Panc1 (cell line): ENCODE measurements around the gene SPATA6L. TPM values are rescaled to one million over a fixed set of nuclear protein-coding genes. Genes with fewer than 3 reads are reported as not detected.
"Not testable (repeated sequence)": the region's sequence is repeated elsewhere in the genome, so short reads cannot be mapped to it uniquely, and the experiment has no call there.

ENCODE experiments used
- ATAC-seq: fragments of 200-7000 bp; cut with Tn5 transposase; 2 replicates; pipeline ENCODE4 v1.9.1; 2020; ENCODE audit warnings: mild to moderate bottlenecking, moderate library complexity
- BruUV-seq: library from RNA; stranded (reverse); fragments of 400-500 nt; replicated peaks from 2 replicates; lab custom pipeline; 2021; lab: Mats Ljungman, UMichigan
- CTCF ChIA-PET: fragments of 300-600 bp; sonication (Branson Sonifier 250); formaldehyde crosslinking; loops from one replicate; lab custom pipeline; 2022; ENCODE audit warnings: antibody characterized with exemption; lab: Charles Lee
- POLR2A ChIA-PET: fragments of 300-600 bp; sonication (Branson Sonifier 250); formaldehyde crosslinking; loops from one replicate; lab custom pipeline; 2022; ENCODE audit warnings: antibody characterized with exemption; lab: Charles Lee
- DNase-seq: peaks from one replicate; pipeline ENCODE4 v3.0.0-alpha.2; 2010; ENCODE audit warnings: low read depth, low spot score
- H3K27ac ChIP-seq: 2 replicates; pipeline ENCODE4 v1.5.1; 2011; ENCODE audit warnings: mild to moderate bottlenecking, low read length, inconsistent platforms
- H3K27me3 ChIP-seq: fragments of 200-500 bp; sonication (Bioruptor generic); 2 replicates; pipeline ENCODE4 v1.6.0; 2014; ENCODE audit warnings: low read length, inconsistent platforms; ENCODE audit not compliant: control insufficient read depth, insufficient read depth
- H3K36me3 ChIP-seq: fragments of 200-500 bp; sonication (Bioruptor generic); 2 replicates; pipeline ENCODE4 v1.5.1; 2014; ENCODE audit warnings: inconsistent platforms, mild to moderate bottlenecking, low read length, moderate library complexity; ENCODE audit not compliant: control insufficient read depth, insufficient read depth
- H3K4me1 ChIP-seq: 2 replicates; pipeline ENCODE4 v1.5.1; 2011; ENCODE audit warnings: inconsistent platforms, mild to moderate bottlenecking, low read length, moderate library complexity; ENCODE audit not compliant: control insufficient read depth, insufficient read depth
- H3K4me3 ChIP-seq, 2 experiments: 2 replicates each; pipeline ENCODE4 v1.5.1; 2011 to 2012; ENCODE audit warnings: low read depth in 2 of 2, low read length in 2 of 2, mild to moderate bottlenecking in 2 of 2, inconsistent platforms in 1 of 2, moderate library complexity in 1 of 2
- H3K9me3 ChIP-seq: fragments of 200-500 bp; sonication (Bioruptor generic); 2 replicates; pipeline ENCODE4 v1.5.1; 2014; ENCODE audit warnings: low read depth, mild to moderate bottlenecking, inconsistent platforms, low read length, moderate library complexity; ENCODE audit not compliant: control insufficient read depth, insufficient read depth
- POLR2AphosphoS5 ChIP-seq: IDR thresholded peaks from 2 replicates; pipeline ENCODE4 v1.6.1; 2012; ENCODE audit warnings: mild to moderate bottlenecking, low read depth, low read length, moderate library complexity
- SIN3A ChIP-seq: IDR thresholded peaks from 2 replicates; pipeline ENCODE4 v1.6.1; 2012; ENCODE audit warnings: low read depth, mild to moderate bottlenecking, low read length, moderate library complexity, borderline replicate concordance; ENCODE audit not compliant: insufficient read depth
- TCF7L2 ChIP-seq: IDR thresholded peaks from 2 replicates; pipeline ENCODE4 v1.6.1; 2011; ENCODE audit warnings: mild to moderate bottlenecking, low read depth, low read length, inconsistent platforms
- in situ Hi-C: cut with HindIII; loops from 2 replicates; pipeline ENCODE4 v1.10.0; 2016; ENCODE audit warnings: low sequenced_read_pairs, low pct_unique_long_range_greater_than_20kb
- intact Hi-C: fragments of 100-400 bp; cut with micrococcal nuclease; formaldehyde crosslinking; loops from one replicate; pipeline ENCODE4 v1.10.0; 2022; ENCODE audit not compliant: unreplicated experiment
- total RNA-seq: library from RNA; stranded (reverse); gene quantifications from one replicate; pipeline ENCODE4 v1.2.1, GENCODE V29; 2021; ENCODE audit not compliant: unreplicated experiment
- TF ChIP-seq, protein P1 (sequence below): fragments of 450-650 bp; IDR thresholded peaks from 2 replicates; pipeline ENCODE4 v1.5.1; 2017; ENCODE audit warnings: mild to moderate bottlenecking
- TF ChIP-seq, protein P2 (sequence below), 2 experiments: IDR thresholded peaks; 2 replicates each; pipeline ENCODE4 v1.6.1; 2011 to 2012; ENCODE audit warnings: low read depth in 2 of 2, control low read depth in 1 of 2, low read length in 1 of 2, mild to moderate bottlenecking in 1 of 2, moderate library complexity in 1 of 2; ENCODE audit not compliant: insufficient read depth in 1 of 2

SPATA6L gene
- total RNA-seq, 1 experiment from 2014 or later: 0.13 TPM

DNA sequence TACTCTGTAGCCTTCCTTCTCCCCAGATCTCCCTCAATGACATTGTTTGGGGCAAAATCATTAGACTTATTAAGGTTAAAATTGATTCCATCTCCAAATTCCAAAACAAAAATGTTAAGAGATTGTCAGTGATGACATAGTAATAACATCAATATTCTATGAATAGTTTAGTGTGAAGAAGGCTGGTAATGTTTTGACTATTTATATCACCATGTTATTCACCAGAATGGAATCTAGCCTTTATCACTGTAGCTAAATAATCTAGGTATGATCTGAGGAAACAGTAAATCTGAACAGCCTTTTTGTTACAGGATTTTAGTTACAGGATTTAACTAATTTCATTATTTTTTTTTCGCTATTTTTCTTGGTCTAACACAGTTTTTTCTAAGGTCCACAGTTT is 5.1 kb downstream of the SPATA6L start:
- intact Hi-C loops (loop anchor here (10.0 kb wide), 1 partner anchor 276 kb away; no protein-coding TSS in a partner anchor), in situ Hi-C loops (no loop called here)
- Histone ChIP-seq H3K4me3 (no peak overlapping the region), H3K4me1 (no peaks in the 10 kb centered on the region; the same call in 1 of the 2 replicates), H3K36me3 (no peaks in the 10 kb centered on the region), H3K9me3 (no peaks in the 10 kb centered on the region), H3K27ac (no peak overlapping the region), H3K27me3 (no peaks in the 10 kb centered on the region)
- ChIA-PET POLR2A (no interaction called here), CTCF (no interaction called here)
- TF ChIP-seq, protein P1, sequence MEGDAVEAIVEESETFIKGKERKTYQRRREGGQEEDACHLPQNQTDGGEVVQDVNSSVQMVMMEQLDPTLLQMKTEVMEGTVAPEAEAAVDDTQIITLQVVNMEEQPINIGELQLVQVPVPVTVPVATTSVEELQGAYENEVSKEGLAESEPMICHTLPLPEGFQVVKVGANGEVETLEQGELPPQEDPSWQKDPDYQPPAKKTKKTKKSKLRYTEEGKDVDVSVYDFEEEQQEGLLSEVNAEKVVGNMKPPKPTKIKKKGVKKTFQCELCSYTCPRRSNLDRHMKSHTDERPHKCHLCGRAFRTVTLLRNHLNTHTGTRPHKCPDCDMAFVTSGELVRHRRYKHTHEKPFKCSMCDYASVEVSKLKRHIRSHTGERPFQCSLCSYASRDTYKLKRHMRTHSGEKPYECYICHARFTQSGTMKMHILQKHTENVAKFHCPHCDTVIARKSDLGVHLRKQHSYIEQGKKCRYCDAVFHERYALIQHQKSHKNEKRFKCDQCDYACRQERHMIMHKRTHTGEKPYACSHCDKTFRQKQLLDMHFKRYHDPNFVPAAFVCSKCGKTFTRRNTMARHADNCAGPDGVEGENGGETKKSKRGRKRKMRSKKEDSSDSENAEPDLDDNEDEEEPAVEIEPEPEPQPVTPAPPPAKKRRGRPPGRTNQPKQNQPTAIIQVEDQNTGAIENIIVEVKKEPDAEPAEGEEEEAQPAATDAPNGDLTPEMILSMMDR: no peak
- TF ChIP-seq TCF7L2: no peak
- no peak for TF ChIP-seq POLR2AphosphoS5
- TF ChIP-seq SIN3A: no peak
- TF ChIP-seq, protein P2, sequence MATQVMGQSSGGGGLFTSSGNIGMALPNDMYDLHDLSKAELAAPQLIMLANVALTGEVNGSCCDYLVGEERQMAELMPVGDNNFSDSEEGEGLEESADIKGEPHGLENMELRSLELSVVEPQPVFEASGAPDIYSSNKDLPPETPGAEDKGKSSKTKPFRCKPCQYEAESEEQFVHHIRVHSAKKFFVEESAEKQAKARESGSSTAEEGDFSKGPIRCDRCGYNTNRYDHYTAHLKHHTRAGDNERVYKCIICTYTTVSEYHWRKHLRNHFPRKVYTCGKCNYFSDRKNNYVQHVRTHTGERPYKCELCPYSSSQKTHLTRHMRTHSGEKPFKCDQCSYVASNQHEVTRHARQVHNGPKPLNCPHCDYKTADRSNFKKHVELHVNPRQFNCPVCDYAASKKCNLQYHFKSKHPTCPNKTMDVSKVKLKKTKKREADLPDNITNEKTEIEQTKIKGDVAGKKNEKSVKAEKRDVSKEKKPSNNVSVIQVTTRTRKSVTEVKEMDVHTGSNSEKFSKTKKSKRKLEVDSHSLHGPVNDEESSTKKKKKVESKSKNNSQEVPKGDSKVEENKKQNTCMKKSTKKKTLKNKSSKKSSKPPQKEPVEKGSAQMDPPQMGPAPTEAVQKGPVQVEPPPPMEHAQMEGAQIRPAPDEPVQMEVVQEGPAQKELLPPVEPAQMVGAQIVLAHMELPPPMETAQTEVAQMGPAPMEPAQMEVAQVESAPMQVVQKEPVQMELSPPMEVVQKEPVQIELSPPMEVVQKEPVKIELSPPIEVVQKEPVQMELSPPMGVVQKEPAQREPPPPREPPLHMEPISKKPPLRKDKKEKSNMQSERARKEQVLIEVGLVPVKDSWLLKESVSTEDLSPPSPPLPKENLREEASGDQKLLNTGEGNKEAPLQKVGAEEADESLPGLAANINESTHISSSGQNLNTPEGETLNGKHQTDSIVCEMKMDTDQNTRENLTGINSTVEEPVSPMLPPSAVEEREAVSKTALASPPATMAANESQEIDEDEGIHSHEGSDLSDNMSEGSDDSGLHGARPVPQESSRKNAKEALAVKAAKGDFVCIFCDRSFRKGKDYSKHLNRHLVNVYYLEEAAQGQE (IDR thresholded peaks at IDR 0.05; ENCODE audit: insufficient read depth in 1 of 2, low read depth in 2 of 2, low read length in 1 of 2): no peak
- no TSS peak for BruUV-seq
- ATAC-seq: no peak
- no peak for DNase-seq

DNA sequence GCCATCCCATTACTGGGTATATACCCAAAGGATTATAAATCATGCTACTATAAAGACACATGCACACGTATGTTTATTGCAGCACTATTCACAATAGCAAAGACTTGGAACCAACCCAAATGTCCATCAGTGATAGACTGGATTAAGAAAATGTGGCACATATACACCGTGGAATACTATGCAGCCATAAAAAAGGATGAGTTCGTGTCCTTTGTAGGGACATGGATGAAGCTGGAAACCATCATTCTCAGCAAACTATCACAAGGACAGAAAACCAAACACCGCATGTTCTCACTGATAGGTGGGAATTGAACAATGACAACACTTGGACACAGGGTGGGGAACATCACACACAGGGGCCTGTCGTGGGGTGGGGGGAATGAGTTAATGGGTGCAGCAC is 5.6 kb downstream of the SPATA6L start:
- H3K36me3 ChIP-seq, in situ Hi-C loops, H3K9me3 ChIP-seq, H3K4me1 ChIP-seq, H3K27me3 ChIP-seq, H3K4me3 ChIP-seq, BruUV-seq, POLR2A ChIA-PET, DNase-seq, CTCF ChIA-PET, H3K27ac ChIP-seq, ATAC-seq: not testable (repeated sequence)
- intact Hi-C loops: loop anchor here (10.0 kb wide), 1 partner anchor 276 kb away; no protein-coding TSS in a partner anchor

DNA sequence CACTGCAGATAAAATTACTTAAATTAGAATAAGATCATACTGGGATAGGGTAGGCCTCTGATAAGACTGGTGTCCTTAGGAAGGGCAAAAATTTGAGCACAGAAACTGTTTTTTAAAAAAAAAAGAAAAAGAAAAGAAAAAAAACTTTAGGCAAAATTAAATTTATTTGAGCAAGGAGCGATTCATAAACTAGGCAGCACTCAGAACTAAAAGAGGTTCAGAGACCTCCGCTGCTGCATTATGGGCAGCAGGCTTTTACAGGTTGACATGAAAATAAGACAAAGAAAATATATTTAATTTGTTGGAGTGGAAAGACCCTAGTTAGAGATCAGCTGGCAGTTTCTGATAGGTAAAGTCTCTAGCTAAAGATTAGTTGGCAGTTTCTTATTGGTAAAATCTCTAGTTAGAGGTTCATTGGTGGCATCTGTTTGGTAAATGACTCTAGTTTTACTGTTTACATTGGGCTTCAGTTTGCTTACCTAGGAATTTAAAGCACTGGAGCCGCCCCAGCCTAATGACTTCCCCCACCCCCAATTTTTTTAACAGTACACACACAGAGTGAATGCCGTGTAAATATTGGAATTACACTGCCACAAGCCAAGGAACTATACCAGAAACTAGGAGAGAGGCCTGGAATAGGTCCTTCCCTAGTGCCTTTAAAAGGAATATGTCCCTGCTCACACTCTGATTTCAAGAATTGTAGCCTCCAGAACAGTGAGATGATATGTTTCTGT is 8.7 kb downstream of the SPATA6L start:
- Histone ChIP-seq H3K27me3 (no peaks in the 10 kb centered on the region), H3K4me3 (no peak overlapping the region), H3K36me3 (no peaks in the 10 kb centered on the region), H3K9me3 (no peaks in the 10 kb centered on the region), H3K27ac (no peak overlapping the region), H3K4me1 (no peaks in the 10 kb centered on the region)
- DNase-seq: no peak
- POLR2A ChIA-PET: no interaction called here
- BruUV-seq: no TSS peak
- CTCF ChIA-PET: no interaction called here
- in situ Hi-C loops (no loop called here), intact Hi-C loops (no loop called here)
- TF ChIP-seq SIN3A: no peak
- TF ChIP-seq, protein P1: no peak
- no peak for TF ChIP-seq TCF7L2
- TF ChIP-seq, protein P2 (IDR thresholded peaks at IDR 0.05; ENCODE audit: insufficient read depth in 1 of 2, low read depth in 2 of 2, low read length in 1 of 2): no peak
- no peak for ATAC-seq
